ENCODE data around the gene OR51B5. TPM values are rescaled to one million over a fixed set of nuclear protein-coding genes. Genes with fewer than 3 reads are reported as not detected.
"Not testable (repeated sequence)": the region's sequence is repeated elsewhere in the genome, so short reads cannot be mapped to it uniquely, and the experiment has no call there.

Gene OR51B5
- total RNA-seq, 2 donors from 2014 or later: 0.50 TPM; not detected in 1

DNA sequence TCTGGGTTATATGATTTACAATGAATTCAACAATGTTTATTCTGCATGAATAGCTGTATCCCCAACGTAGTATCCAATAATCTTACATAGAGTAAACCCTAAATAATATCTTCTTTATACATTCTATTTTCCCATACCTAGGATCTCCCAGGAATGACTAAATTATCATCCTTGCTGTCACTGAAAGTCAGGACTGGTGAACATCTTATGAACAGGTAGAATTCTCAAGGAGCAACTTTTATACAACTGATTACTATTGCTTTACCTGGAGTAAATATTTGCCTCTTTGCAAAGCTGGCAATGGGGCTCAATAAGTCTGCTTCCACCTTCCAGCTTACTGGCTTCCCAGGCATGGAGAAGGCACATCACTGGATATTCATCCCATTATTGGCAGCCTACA is 7.9 kb upstream of the OR51B5 start, which contains the start of gene OR51B6:
TSS of gene OR51B6 (plus strand) at position 301 of the 400 bp plus-strand sequence. CDS start at position 301, 0 bp downstream.
- H3K4me3 Mint-ChIP-seq: no peak within 1 kb of the TSS

GRCh38 chr11:5349550-5349949 is 6.2 kb upstream of the OR51B5 start:
- Mint-ChIP-seq H3K9me3 (peaks cover 3% of the 10 kb centered on the region), H3K27ac (no peak overlapping the region), H3K4me3 (no peak overlapping the region), H3K4me1 (no peaks in the 10 kb centered on the region), H3K27me3 (peaks cover 15% of the 10 kb centered on the region), H3K36me3 (ENCODE audit: low read depth) (no peaks in the 10 kb centered on the region)
- ATAC-seq (replicated peaks): no peak

More for the DNA sequence above, 7.9 kb upstream of the OR51B5 start, which contains the start of gene OR51B6:
- no peak for ATAC-seq (replicated peaks)
- Mint-ChIP-seq H3K27me3 (peaks cover 11% of the 10 kb centered on the region), H3K9me3 (peaks cover 3% of the 10 kb centered on the region), H3K27ac (no peak within 1 kb of the TSS), H3K36me3 (ENCODE audit: low read depth) (no peaks in the 10 kb centered on the region), H3K4me1 (no peaks in the 10 kb centered on the region)

DNA sequence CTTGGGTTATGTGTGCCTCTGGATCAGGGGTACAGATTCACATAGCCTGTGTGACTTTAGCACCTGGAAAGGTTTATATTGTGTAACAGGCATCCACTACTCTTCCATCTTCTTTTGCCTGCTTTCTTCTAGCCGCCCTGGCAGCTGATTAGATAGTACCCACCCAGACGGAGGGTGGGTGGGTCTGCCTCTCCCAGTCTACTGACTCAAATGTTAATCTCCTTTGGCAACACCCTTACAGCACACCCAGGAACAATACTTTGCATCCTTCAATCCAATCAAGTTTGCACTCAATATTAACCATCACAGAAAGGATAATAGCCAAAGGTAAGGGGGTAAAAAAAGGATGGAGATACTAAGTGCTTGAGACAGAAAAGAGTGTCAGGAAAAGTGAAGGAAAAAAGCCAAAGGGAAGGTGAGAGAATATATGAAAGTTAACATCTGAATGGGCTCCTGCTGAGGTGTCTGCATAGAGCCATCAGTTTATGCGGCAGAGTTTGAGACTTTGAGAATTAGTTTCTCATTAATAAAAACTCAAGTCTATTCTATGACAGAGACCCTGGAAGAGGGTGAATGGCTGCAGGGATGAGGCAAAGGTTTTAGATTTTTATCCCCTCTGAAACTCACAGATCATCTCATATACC is 5.3 kb upstream of the OR51B5 start:
- H3K36me3 Mint-ChIP-seq (ENCODE audit: low read depth): no peaks in the 10 kb centered on the region
- no peak overlapping the region for H3K27ac Mint-ChIP-seq
- H3K4me1 Mint-ChIP-seq: no peaks in the 10 kb centered on the region
- H3K27me3 Mint-ChIP-seq: peaks cover 15% of the 10 kb centered on the region
- H3K9me3 Mint-ChIP-seq: peaks cover 3% of the 10 kb centered on the region
- H3K4me3 Mint-ChIP-seq: no peak overlapping the region
- ATAC-seq (replicated peaks): no peak

GRCh38 chr11:5345831-5346230 is 2.5 kb upstream of the OR51B5 start:
- no peak overlapping the region for H3K4me3 Mint-ChIP-seq
- no peaks in the 10 kb centered on the region for H3K4me1 Mint-ChIP-seq
- ATAC-seq (replicated peaks): no peak

GRCh38 chr11:5339771-5340322 is 3.5 kb downstream of the OR51B5 start:
- H3K9me3 Mint-ChIP-seq: no peaks in the 10 kb centered on the region

More at GRCh38 chr11:5345831-5346230, 2.5 kb upstream of the OR51B5 start:
- H3K27ac Mint-ChIP-seq: no peak overlapping the region
- H3K9me3 Mint-ChIP-seq: peaks cover 3% of the 10 kb centered on the region
- no peaks in the 10 kb centered on the region for H3K36me3 Mint-ChIP-seq (ENCODE audit: low read depth)
- peaks cover 12% of the 10 kb centered on the region for H3K27me3 Mint-ChIP-seq

DNA sequence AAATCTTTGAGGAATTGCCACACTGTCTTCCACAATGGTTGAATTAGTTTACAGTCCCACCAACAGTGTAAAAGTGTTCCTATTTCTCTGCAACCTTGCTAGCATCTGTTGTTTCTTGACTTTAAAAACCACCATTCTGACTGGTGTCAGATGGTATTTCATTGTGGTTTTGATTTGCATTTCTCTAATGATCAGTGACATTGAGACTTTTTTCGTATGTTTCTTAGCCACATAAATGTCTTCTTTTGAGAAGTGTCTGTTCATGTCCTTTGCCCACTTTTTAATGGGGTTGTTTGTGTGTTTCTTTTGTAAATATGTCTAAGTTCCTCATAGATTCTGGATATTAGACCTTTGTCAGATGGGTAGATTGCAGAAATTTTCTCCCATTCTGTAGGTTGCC is 6.1 kb downstream of the OR51B5 start:
- not testable (repeated sequence) for ATAC-seq (replicated peaks); H3K27ac Mint-ChIP-seq; H3K9me3 Mint-ChIP-seq; H3K36me3 Mint-ChIP-seq (ENCODE audit: low read depth); H3K4me1 Mint-ChIP-seq; H3K27me3 Mint-ChIP-seq; H3K4me3 Mint-ChIP-seq

More at GRCh38 chr11:5339771-5340322, 3.5 kb downstream of the OR51B5 start:
- ATAC-seq (replicated peaks): no peak
- Mint-ChIP-seq H3K27me3 (peaks cover 13% of the 10 kb centered on the region), H3K36me3 (ENCODE audit: low read depth) (no peaks in the 10 kb centered on the region), H3K27ac (no peak overlapping the region), H3K4me3 (no peak overlapping the region), H3K4me1 (no peaks in the 10 kb centered on the region)

- H3K4me1 Mint-ChIP-seq: no peaks in the 10 kb centered on the region
- no peaks in the 10 kb centered on the region for H3K9me3 Mint-ChIP-seq
- no peaks in the 10 kb centered on the region for H3K36me3 Mint-ChIP-seq (ENCODE audit: low read depth)
- no peak overlapping the region for H3K27ac Mint-ChIP-seq
- no peak for ATAC-seq (replicated peaks)
- peaks cover 8% of the 10 kb centered on the region for H3K27me3 Mint-ChIP-seq
- H3K4me3 Mint-ChIP-seq: no peak overlapping the region
Observed at GRCh38 chr11:5336331-5336730, 7.0 kb downstream of the OR51B5 start.

- Mint-ChIP-seq H3K27ac (no peak overlapping the region), H3K4me3 (no peak overlapping the region), H3K27me3 (peaks cover 8% of the 10 kb centered on the region), H3K36me3 (ENCODE audit: low read depth) (no peaks in the 10 kb centered on the region), H3K9me3 (no peaks in the 10 kb centered on the region), H3K4me1 (no peaks in the 10 kb centered on the region)
- ATAC-seq (replicated peaks): no peak
Observed at GRCh38 chr11:5335170-5335569, 8.2 kb downstream of the OR51B5 start.

DNA sequence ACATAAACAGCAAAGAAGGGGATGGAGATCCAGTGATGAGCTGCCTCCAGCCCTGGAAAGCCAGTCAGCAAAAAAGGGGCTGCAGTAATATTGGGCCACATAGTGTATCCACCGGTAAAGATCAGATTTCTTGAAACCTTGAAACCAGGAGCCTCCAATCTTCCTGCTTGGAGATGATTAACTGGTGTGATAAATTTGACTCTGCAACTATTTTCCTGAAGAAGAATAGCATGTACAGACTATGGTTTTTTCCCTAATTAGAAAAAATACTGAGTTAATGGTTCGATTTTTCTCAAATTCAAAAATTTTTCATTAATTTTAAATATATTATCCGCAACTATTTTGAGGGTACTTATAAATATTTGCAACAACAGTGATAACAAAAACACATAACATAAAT is 19.1 kb downstream of the OR51B5 start, which contains the start of gene OR51B2:
TSS of gene OR51B2 (minus strand) at position 101 of the 400 bp plus-strand sequence. CDS start at position 101, 0 bp downstream.
- peaks cover 3% of the 10 kb centered on the region for H3K27me3 Mint-ChIP-seq
- H3K4me3 Mint-ChIP-seq: no peak within 1 kb of the TSS
- no peaks in the 10 kb centered on the region for H3K9me3 Mint-ChIP-seq
- H3K4me1 Mint-ChIP-seq: no peaks in the 10 kb centered on the region
- H3K27ac Mint-ChIP-seq: no peak within 1 kb of the TSS
- no peaks in the 10 kb centered on the region for H3K36me3 Mint-ChIP-seq (ENCODE audit: low read depth)
- ATAC-seq (replicated peaks): no peak

DNA sequence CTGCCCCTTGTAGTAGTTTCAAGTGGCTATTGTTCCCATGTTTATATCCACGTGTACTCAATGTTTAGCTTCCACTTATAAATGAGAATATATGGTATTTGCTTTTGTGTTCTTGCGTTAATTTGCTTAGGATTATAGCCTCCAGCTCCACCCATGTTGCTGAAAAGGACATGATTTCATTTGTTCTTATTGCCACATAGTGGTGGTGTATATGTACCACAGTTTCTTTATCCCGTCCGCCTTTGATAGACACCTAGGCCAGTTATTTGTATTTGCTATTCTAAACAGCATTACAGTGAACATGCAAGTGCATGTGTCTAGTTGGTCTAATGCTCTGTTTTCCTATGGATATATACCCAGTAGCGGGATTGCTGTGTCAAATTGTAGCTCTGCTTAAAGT is 26.0 kb downstream of the OR51B5 start:
- H3K4me3 Mint-ChIP-seq: no peak overlapping the region
- peaks cover 3% of the 10 kb centered on the region for H3K27me3 Mint-ChIP-seq
- ATAC-seq (replicated peaks): no peak
- H3K27ac Mint-ChIP-seq: no peak overlapping the region
- H3K36me3 Mint-ChIP-seq (ENCODE audit: low read depth): no peaks in the 10 kb centered on the region
- no peaks in the 10 kb centered on the region for H3K4me1 Mint-ChIP-seq
- H3K9me3 Mint-ChIP-seq: no peaks in the 10 kb centered on the region

DNA sequence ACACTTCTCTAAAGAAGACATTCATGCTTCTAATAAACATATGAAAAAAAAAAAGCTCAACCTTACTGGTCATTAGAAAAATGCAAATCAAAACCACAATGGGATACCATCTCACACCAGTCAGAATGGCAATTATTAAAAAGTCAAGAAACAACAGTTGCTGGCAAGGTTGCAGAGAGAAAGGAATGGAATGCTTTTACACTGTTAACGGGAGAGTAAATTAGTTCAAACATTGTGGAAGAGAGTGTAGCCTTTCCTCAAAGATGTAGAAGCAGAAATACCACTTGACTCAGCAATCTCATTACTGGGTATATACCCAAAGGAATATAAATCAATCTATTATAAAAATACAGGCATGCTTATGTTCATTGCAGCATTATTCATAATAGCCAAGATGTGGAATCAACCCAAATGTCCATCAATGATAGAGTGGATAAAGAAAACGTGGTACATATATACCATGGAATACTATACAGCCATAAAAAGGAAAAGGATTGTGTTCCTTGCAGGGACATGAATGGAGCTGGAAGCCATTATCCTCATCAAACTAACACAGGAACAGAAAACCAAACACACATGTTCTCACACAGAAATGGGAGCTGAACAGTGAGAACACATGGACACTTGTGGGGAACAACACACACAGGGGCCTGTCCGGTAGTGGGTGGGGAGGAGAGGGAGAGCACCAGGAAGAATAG is 29.8 kb downstream of the OR51B5 start:
- ATAC-seq (replicated peaks); H3K36me3 Mint-ChIP-seq (ENCODE audit: low read depth); H3K9me3 Mint-ChIP-seq; H3K27me3 Mint-ChIP-seq; H3K27ac Mint-ChIP-seq; H3K4me1 Mint-ChIP-seq; H3K4me3 Mint-ChIP-seq: not testable (repeated sequence)

DNA sequence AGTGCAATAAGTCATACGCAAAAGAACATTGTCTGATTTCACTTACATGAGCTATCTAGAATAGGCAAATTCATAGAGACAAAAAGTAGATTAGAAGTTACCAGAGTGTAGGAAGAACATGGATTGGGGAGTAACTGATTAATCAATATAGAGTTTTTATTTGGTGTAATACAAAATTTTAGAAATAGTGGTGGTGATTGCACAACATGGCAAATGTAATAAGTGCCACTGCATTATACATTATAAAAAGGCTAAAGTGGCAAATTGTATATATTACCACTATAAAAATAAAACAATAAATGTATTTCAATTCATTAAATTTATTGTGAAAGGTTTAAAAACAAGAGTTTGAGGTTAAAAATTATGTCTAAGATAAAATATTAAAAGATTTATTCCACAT is 32.9 kb downstream of the OR51B5 start:
- Mint-ChIP-seq H3K4me1 (no peaks in the 10 kb centered on the region), H3K36me3 (ENCODE audit: low read depth) (no peaks in the 10 kb centered on the region), H3K4me3 (no peak overlapping the region), H3K27me3 (no peaks in the 10 kb centered on the region), H3K27ac (no peak overlapping the region), H3K9me3 (no peaks in the 10 kb centered on the region)
- no peak for ATAC-seq (replicated peaks)

DNA sequence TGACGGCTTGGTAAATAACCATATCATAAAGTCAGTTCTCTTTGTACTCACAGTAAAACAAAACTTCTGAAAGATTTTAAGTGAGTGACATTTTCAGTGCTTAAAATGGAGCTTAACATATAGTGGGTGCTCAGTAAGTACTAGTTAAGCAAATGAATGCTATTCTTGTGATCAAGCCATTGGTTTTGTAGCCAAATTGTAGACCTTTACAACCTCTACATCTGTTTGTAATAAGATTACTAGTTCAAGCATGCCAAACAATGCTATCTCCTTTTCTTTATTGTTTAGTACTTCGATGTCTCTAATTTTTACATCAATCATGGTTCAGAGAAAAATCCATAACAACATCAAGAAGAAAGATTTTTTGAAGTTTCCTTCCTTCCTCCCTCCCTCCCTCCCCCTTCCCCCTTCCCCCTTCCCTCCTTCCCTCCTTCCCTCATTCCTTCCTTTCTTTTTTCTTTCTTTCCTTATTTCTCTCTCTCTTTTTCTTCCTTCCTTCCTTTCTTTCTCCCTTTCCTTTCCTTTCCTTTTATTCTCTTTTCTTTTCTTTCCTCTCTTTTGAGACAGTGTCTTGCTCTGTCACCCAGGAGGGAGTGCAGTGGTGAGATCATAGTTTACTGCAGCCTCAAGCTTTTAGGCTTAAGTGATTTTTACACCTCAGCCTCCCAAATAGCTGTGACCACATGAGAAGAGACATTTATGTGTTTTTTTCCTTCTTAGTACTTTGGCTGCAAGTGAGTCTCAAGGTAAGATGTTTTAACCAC is 35.9 kb downstream of the OR51B5 start:
- ATAC-seq (replicated peaks): no peak
- Mint-ChIP-seq H3K27ac (no peak overlapping the region), H3K36me3 (ENCODE audit: low read depth) (no peaks in the 10 kb centered on the region), H3K9me3 (no peaks in the 10 kb centered on the region), H3K27me3 (no peaks in the 10 kb centered on the region), H3K4me3 (no peak overlapping the region), H3K4me1 (no peaks in the 10 kb centered on the region)

DNA sequence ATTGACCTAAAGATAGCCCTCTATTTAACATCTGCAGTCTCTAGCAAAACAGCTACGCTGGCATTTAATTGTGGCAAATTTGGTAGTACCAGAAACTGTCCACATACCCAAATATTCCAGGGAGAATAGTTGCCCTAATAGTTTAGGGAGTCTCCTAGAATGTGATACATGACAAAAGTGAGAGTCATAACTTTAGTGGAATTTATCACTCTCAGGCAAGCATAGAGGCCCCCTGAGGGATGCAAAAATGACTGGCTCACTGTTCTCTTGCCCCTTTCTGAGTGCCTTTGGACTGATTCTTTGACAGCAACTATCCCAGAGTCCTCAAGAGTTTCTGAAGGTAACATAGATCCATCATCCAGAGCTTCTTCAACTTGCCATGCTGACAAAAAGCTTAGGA is 39.3 kb downstream of the OR51B5 start:
- Mint-ChIP-seq H3K9me3 (no peaks in the 10 kb centered on the region), H3K4me3 (no peak overlapping the region), H3K27ac (no peak overlapping the region), H3K27me3 (peaks cover 5% of the 10 kb centered on the region), H3K36me3 (ENCODE audit: low read depth) (no peaks in the 10 kb centered on the region), H3K4me1 (no peaks in the 10 kb centered on the region)
- ATAC-seq (replicated peaks): no peak
